ENCODE data around the gene CYP2A6. TPM values are rescaled to one million over a fixed set of nuclear protein-coding genes. Genes with fewer than 3 reads are reported as not detected.

The CYP2A6 gene
- total RNA-seq, 1 donor from 2014 or later = not detected

DNA sequence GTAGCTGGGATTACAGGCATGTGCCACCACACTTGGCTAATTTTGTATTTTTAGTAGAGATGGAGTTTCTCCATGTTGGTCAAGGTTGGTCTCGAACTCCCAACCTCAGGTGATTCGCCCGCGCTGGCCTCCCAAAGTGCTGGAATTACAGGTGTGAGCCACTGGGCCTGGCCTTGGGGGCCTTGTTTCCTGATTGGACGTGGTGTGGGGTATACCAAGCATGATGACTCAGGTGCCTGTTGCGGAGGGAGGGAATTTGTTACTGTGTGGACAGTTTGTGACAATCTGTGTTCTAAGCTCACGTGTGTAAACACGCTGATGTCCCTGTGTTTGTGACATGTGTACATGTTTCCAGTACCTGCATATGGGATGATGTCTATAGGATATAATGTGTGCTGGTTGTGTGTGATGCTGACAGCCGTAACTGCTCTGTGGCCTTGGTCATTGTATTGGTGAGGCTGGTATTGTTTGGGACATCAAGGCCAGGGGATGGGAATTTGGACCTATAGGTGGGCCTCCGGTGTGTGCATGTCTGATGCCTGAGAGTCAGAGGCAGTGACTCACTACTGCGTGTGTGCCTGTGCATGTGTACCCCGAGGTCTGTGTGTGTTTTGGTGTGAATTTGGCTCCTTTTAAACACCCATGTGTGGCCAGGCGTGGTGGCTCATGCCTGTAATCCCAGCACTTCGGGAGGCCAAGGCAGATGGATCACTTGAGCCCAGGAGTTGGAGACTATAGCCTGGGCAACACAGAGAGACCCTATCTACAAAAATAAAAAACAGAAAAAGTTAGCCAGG, 52.9 kb downstream of the CYP2A6 start:
- TF ChIP-seq, protein P1, sequence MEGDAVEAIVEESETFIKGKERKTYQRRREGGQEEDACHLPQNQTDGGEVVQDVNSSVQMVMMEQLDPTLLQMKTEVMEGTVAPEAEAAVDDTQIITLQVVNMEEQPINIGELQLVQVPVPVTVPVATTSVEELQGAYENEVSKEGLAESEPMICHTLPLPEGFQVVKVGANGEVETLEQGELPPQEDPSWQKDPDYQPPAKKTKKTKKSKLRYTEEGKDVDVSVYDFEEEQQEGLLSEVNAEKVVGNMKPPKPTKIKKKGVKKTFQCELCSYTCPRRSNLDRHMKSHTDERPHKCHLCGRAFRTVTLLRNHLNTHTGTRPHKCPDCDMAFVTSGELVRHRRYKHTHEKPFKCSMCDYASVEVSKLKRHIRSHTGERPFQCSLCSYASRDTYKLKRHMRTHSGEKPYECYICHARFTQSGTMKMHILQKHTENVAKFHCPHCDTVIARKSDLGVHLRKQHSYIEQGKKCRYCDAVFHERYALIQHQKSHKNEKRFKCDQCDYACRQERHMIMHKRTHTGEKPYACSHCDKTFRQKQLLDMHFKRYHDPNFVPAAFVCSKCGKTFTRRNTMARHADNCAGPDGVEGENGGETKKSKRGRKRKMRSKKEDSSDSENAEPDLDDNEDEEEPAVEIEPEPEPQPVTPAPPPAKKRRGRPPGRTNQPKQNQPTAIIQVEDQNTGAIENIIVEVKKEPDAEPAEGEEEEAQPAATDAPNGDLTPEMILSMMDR (IDR thresholded peaks at IDR 0.05; ENCODE audit: insufficient read depth, low read length, poor library complexity, severe bottlenecking) = no peak
- Histone ChIP-seq H3K4me3 (ENCODE audit: low read depth, low read length) (no peak overlapping the region), H3K36me3 (ENCODE audit: control insufficient read depth, insufficient read depth, low read length) (no peaks in the 10 kb centered on the region), H3K27me3 (ENCODE audit: control insufficient read depth, insufficient read depth, low read length) (no peaks in the 10 kb centered on the region)
- DNase-seq (ENCODE audit: low read depth) = no peak

Other genes with a start within 250 kb of the CYP2A6 start
- 89.3 and 98.3 TPM in 2 replicates for gene LTBP4, start 249.1 kb downstream of the CYP2A6 start, total RNA-seq
- gene NUMBL, start 159.8 kb downstream of the CYP2A6 start, total RNA-seq = 12.6 and 20.0 TPM in 2 replicates
- 20.0 and 30.4 TPM in 2 replicates for gene COQ8B, start 133.6 kb downstream of the CYP2A6 start, total RNA-seq
- 25.8 and 40.2 TPM in 2 replicates for gene ITPKC, start 133.3 kb downstream of the CYP2A6 start, total RNA-seq
- gene ACTMAP, start 100.0 kb downstream of the CYP2A6 start, total RNA-seq = 7.2 and 8.8 TPM in 2 replicates
- gene SNRPA, start 99.2 kb downstream of the CYP2A6 start, total RNA-seq = 84.4 and 110 TPM in 2 replicates
- gene MIA, start 74.9 kb downstream of the CYP2A6 start, total RNA-seq = not detected in 2 replicates
- 23.0 and 35.3 TPM in 2 replicates for gene RAB4B, start 72.2 kb downstream of the CYP2A6 start, total RNA-seq
- gene EGLN2, start 51.3 kb downstream of the CYP2A6 start, total RNA-seq = 99.9 and 102 TPM in 2 replicates
- not detected in 2 replicates for gene CYP2A7, start 31.8 kb upstream of the CYP2A6 start, total RNA-seq
- gene CYP2B6, start 140.8 kb upstream of the CYP2A6 start, total RNA-seq = 0.13 TPM in 1 of 2 replicates, not detected in the other
- gene CYP2A13, start 238.0 kb upstream of the CYP2A6 start, total RNA-seq = not detected in 2 replicates

All from kidney epithelial cell (primary cell).